H9 (cell line): Measurements from ENCODE around the gene LRRC63. TPM values are rescaled to one million over a fixed set of nuclear protein-coding genes. Genes with fewer than 3 reads are reported as not detected.

ENCODE experiments used
- DNase-seq: peaks from one replicate; pipeline ENCODE4 v3.0.0-alpha.2; 2017
- H2AFZ ChIP-seq: one replicate; pipeline ENCODE4 v1.6.1; 2013; ENCODE audit warnings: mild to moderate bottlenecking, low read length, control low read depth, moderate library complexity
- H2AK5ac ChIP-seq: 2 replicates; pipeline ENCODE4 v1.6.1; 2013; ENCODE audit warnings: low read length, control low read depth, mixed read lengths; ENCODE audit not compliant: insufficient read length
- H2BK120ac ChIP-seq: one replicate; pipeline ENCODE4 v1.6.1; 2013; ENCODE audit warnings: low read depth, mild to moderate bottlenecking, low read length, control low read depth, inconsistent platforms; ENCODE audit not compliant: poor library complexity, severe bottlenecking
- H2BK12ac ChIP-seq: 2 replicates; pipeline ENCODE4 v1.6.1; 2013; ENCODE audit warnings: low read length, control low read depth, mixed read lengths, low read depth; ENCODE audit not compliant: insufficient read length
- H2BK15ac ChIP-seq: 2 replicates; pipeline ENCODE4 v1.6.1; 2013; ENCODE audit warnings: low read depth, low read length, control low read depth
- H2BK20ac ChIP-seq: one replicate; pipeline ENCODE4 v1.6.1; 2013; ENCODE audit warnings: low read depth, mild to moderate bottlenecking, low read length, control low read depth, inconsistent platforms; ENCODE audit not compliant: poor library complexity, severe bottlenecking
- H2BK5ac ChIP-seq: 2 replicates; pipeline ENCODE4 v1.6.1; 2013; ENCODE audit warnings: low read length, control low read depth, mixed read lengths; ENCODE audit not compliant: insufficient read length
- H3K14ac ChIP-seq: 2 replicates; pipeline ENCODE4 v1.6.1; 2013; ENCODE audit warnings: low read length, control low read depth; ENCODE audit not compliant: insufficient read depth
- H3K18ac ChIP-seq: 2 replicates; pipeline ENCODE4 v1.6.1; 2013; ENCODE audit warnings: low read depth, mild to moderate bottlenecking, mixed read lengths, low read length, control low read depth; ENCODE audit not compliant: insufficient read length
- H3K23ac ChIP-seq: 2 replicates; pipeline ENCODE4 v1.6.1; 2013; ENCODE audit warnings: low read length, control low read depth, mixed read lengths, low read depth; ENCODE audit not compliant: insufficient read length
- H3K23me2 ChIP-seq: 2 replicates; pipeline ENCODE4 v1.6.1; 2013; ENCODE audit warnings: low read depth, mild to moderate bottlenecking, mixed read lengths, low read length, control low read depth; ENCODE audit not compliant: insufficient read length, poor library complexity, severe bottlenecking
- H3K27ac ChIP-seq: 2 replicates; pipeline ENCODE4 v1.5.1; 2013; ENCODE audit warnings: low read length, control low read depth, mixed read lengths, low read depth; ENCODE audit not compliant: insufficient read length
- H3K27me3 ChIP-seq: 2 replicates; pipeline ENCODE4 v1.6.1; 2013; ENCODE audit warnings: low read length, control low read depth, inconsistent platforms; ENCODE audit not compliant: insufficient read depth
- H3K4ac ChIP-seq: 2 replicates; pipeline ENCODE4 v1.6.1; 2013; ENCODE audit warnings: low read depth, mild to moderate bottlenecking, control low read depth, inconsistent platforms, low read length, moderate library complexity
- H3K4me1 ChIP-seq: 2 replicates; pipeline ENCODE4 v1.6.1; 2013; ENCODE audit warnings: low read length, control low read depth, inconsistent platforms; ENCODE audit not compliant: insufficient read depth
- H3K4me2 ChIP-seq: 2 replicates; pipeline ENCODE4 v1.6.1; 2013; ENCODE audit warnings: low read length, control low read depth, mixed read lengths; ENCODE audit not compliant: insufficient read length, insufficient read depth
- H3K56ac ChIP-seq: 2 replicates; pipeline ENCODE4 v1.6.1; 2013; ENCODE audit warnings: low read depth, mild to moderate bottlenecking, mixed read lengths, low read length, control low read depth; ENCODE audit not compliant: insufficient read length
- H3K79me1 ChIP-seq: 2 replicates; pipeline ENCODE4 v1.6.1; 2013; ENCODE audit warnings: low read depth, mild to moderate bottlenecking, moderate library complexity, low read length, control low read depth, inconsistent platforms; ENCODE audit not compliant: insufficient read depth, poor library complexity, severe bottlenecking
- H3K79me2 ChIP-seq: 2 replicates; pipeline ENCODE4 v1.6.1; 2013; ENCODE audit warnings: low read length, control low read depth, inconsistent platforms; ENCODE audit not compliant: insufficient read depth
- H3K9ac ChIP-seq: 2 replicates; pipeline ENCODE4 v1.6.1; 2013; ENCODE audit warnings: low read length, control low read depth, mixed read lengths; ENCODE audit not compliant: insufficient read length; ENCODE audit errors: extremely low read depth
- H3K9me3 ChIP-seq: one replicate; pipeline ENCODE4 v1.6.1; 2013; ENCODE audit warnings: low read depth, low read length, inconsistent platforms; ENCODE audit not compliant: control insufficient read depth
- H3T11ph ChIP-seq: one replicate; pipeline ENCODE4 v1.6.1; 2013; ENCODE audit warnings: mild to moderate bottlenecking, low read length, control low read depth, inconsistent platforms
- H4K20me1 ChIP-seq: one replicate; pipeline ENCODE4 v1.6.1; 2013; ENCODE audit not compliant: control insufficient read depth, insufficient read length, insufficient read depth
- H4K5ac ChIP-seq: 2 replicates; pipeline ENCODE4 v1.6.1; 2013; ENCODE audit warnings: low read depth, mild to moderate bottlenecking, mixed read lengths, low read length, control low read depth; ENCODE audit not compliant: insufficient read length
- H4K8ac ChIP-seq: replicated peaks from 2 replicates; pipeline ENCODE4 v1.6.1; 2013; ENCODE audit warnings: low read length, control low read depth, mixed read lengths, low read depth; ENCODE audit not compliant: insufficient read length
- H4K91ac ChIP-seq: 2 replicates; pipeline ENCODE4 v1.6.1; 2013; ENCODE audit warnings: low read depth, mild to moderate bottlenecking, moderate library complexity, mixed read lengths, low read length, control low read depth; ENCODE audit not compliant: insufficient read length
- H3K27ac Mint-ChIP-seq, 3 experiments: 2 replicates in 2 of 3; 3 replicates in 1 of 3; pipeline ENCODE4 v1.8.0; 2020 to 2021; ENCODE audit warnings: mixed read lengths in 3 of 3, mild to moderate bottlenecking in 1 of 3, moderate library complexity in 1 of 3
- H3K27me3 Mint-ChIP-seq: 2 replicates; pipeline ENCODE4 v1.8.0; 2021; ENCODE audit warnings: low read depth, mild to moderate bottlenecking, moderate library complexity, mixed read lengths
- H3K36me3 Mint-ChIP-seq, 3 experiments: 2 replicates in 2 of 3; 3 replicates in 1 of 3; pipeline ENCODE4 v1.8.0; 2020 to 2021; ENCODE audit warnings: low read depth in 3 of 3, mixed read lengths in 3 of 3; ENCODE audit not compliant: insufficient read depth in 1 of 3
- H3K4me1 Mint-ChIP-seq, 2 experiments: 2 replicates each; pipeline ENCODE4 v1.8.0; 2020; ENCODE audit warnings: mixed read lengths in 2 of 2
- H3K4me3 Mint-ChIP-seq, 2 experiments: 2 replicates in 1 of 2; 3 replicates in 1 of 2; pipeline ENCODE4 v1.8.0; 2020 to 2021; ENCODE audit warnings: mild to moderate bottlenecking in 2 of 2, mixed read lengths in 2 of 2, moderate library complexity in 1 of 2
- H3K9me3 Mint-ChIP-seq, 2 experiments: 2 replicates in 1 of 2; 3 replicates in 1 of 2; pipeline ENCODE4 v1.8.0; 2020; ENCODE audit warnings: mild to moderate bottlenecking in 2 of 2, mixed read lengths in 2 of 2, moderate library complexity in 1 of 2
- WGBS: extraction: QIAGEN DNeasy Blood & Tissue Kit; methylation state at CpG from one replicate; pipeline ENCODE4 v1.1.7; 2013; ENCODE audit warnings: missing lambda C conversion rate, low lambda C conversion rate, mixed read lengths; ENCODE audit not compliant: insufficient read length; ENCODE audit errors: extremely low coverage; 5-methylcytosine and 5-hydroxymethylcytosine counted together
- total RNA-seq: library from RNA; stranded (reverse); gene quantifications from 2 replicates; pipeline ENCODE4 v1.2.1, GENCODE V29; 2021
- TF ChIP-seq, protein P1 (sequence below): fragments of 200-600 bp; sonication (generic); conservative IDR thresholded peaks from 3 replicates; pipeline ENCODE4 v1.8.0; 2021; ENCODE audit warnings: antibody characterized with exemption, mild to moderate bottlenecking

Gene LRRC63
- total RNA-seq, 1 experiment from 2014 or later = not detected

GRCh38 chr13:46304546-46304945, 92.8 kb downstream of the LRRC63 start:
- Histone ChIP-seq H3K79me1 (no peaks in the 10 kb centered on the region), H4K8ac (no peak overlapping the region), H2BK20ac (no peak overlapping the region), H3T11ph (no peak overlapping the region), H4K20me1 (no peaks in the 10 kb centered on the region), H2AK5ac (no peak overlapping the region), H4K5ac (no peak overlapping the region), H3K4me2 (no peak overlapping the region), H3K9ac (no peak overlapping the region), H3K9me3 (no peaks in the 10 kb centered on the region), H2BK12ac (no peak overlapping the region), H3K23me2 (no peaks in the 10 kb centered on the region), H3K14ac (no peak overlapping the region), H2BK120ac (no peak overlapping the region), H4K91ac (no peak overlapping the region), H3K18ac (no peak overlapping the region), H3K23ac (no peak overlapping the region), H3K4ac (no peak overlapping the region), H3K27ac (no peak overlapping the region), H3K27me3 (no peaks in the 10 kb centered on the region; the same call in 1 of the 2 replicates), H3K56ac (no peak overlapping the region), H3K4me1 (no peaks in the 10 kb centered on the region), H2AFZ (no peak overlapping the region), H2BK5ac (no peak overlapping the region), H3K79me2 (no peaks in the 10 kb centered on the region), H2BK15ac (no peak overlapping the region)
- TF ChIP-seq, protein P1, sequence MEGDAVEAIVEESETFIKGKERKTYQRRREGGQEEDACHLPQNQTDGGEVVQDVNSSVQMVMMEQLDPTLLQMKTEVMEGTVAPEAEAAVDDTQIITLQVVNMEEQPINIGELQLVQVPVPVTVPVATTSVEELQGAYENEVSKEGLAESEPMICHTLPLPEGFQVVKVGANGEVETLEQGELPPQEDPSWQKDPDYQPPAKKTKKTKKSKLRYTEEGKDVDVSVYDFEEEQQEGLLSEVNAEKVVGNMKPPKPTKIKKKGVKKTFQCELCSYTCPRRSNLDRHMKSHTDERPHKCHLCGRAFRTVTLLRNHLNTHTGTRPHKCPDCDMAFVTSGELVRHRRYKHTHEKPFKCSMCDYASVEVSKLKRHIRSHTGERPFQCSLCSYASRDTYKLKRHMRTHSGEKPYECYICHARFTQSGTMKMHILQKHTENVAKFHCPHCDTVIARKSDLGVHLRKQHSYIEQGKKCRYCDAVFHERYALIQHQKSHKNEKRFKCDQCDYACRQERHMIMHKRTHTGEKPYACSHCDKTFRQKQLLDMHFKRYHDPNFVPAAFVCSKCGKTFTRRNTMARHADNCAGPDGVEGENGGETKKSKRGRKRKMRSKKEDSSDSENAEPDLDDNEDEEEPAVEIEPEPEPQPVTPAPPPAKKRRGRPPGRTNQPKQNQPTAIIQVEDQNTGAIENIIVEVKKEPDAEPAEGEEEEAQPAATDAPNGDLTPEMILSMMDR = no peak
- peaks cover 4 to 11% of the 10 kb centered on the region in 2 experiments; a peak in 3 of 5 replicates for H3K9me3 Mint-ChIP-seq
- H3K27ac Mint-ChIP-seq = no peak overlapping the region
- WGBS = no CpG with 5 or more reads among the region's 3 CpGs
- H3K4me3 Mint-ChIP-seq = no peak overlapping the region
- no peaks in the 10 kb centered on the region; a peak in 1 of 7 replicates for H3K36me3 Mint-ChIP-seq
- DNase-seq = no peak
- no peaks in the 10 kb centered on the region for H3K27me3 Mint-ChIP-seq
- H3K4me1 Mint-ChIP-seq = no peaks in the 10 kb centered on the region
